Aorta (tissue), 5 donors: ENCODE results near the gene MARCHF5. TPM values are rescaled to one million over a fixed set of nuclear protein-coding genes. Genes with fewer than 3 reads are reported as not detected.
"Not testable (repeated sequence)": the region's sequence is repeated elsewhere in the genome, so short reads cannot be mapped to it uniquely, and the experiment has no call there.

Experiments
- ATAC-seq: fragments of 200-7000 bp; cut with Tn5 transposase; one replicate; pipeline ENCODE4 v1.9.1; 2022; ENCODE audit warnings: moderate library complexity; ENCODE audit not compliant: low FRiP score
- DNase-seq, 2 donors: peaks; one replicate each; pipeline ENCODE4 v3.0.0-alpha.2; 2020
- H3K27ac ChIP-seq, 2 donors: one replicate each; pipeline ENCODE4 v1.5.1; 2013; ENCODE audit warnings: low read length in 2 of 2, mild to moderate bottlenecking in 2 of 2, moderate library complexity in 2 of 2, control low read depth in 1 of 2, inconsistent platforms in 1 of 2, low read depth in 1 of 2
- H3K27me3 ChIP-seq, 2 donors: one replicate each; pipeline ENCODE4 v1.6.1; 2013; ENCODE audit warnings: control low read depth in 1 of 2, low read length in 1 of 2, mild to moderate bottlenecking in 1 of 2, moderate library complexity in 1 of 2; ENCODE audit not compliant: insufficient read depth in 2 of 2, control insufficient read depth in 1 of 2
- H3K36me3 ChIP-seq, 2 donors: one replicate each; pipeline ENCODE4 v1.6.1; 2013; ENCODE audit warnings: control low read depth in 1 of 2, low read length in 1 of 2, mild to moderate bottlenecking in 1 of 2; ENCODE audit not compliant: insufficient read depth in 2 of 2, control insufficient read depth in 1 of 2
- H3K4me1 ChIP-seq, 2 donors: one replicate each; pipeline ENCODE4 v1.6.1; 2013; ENCODE audit warnings: low read length in 2 of 2, control low read depth in 1 of 2, mild to moderate bottlenecking in 1 of 2, moderate library complexity in 1 of 2; ENCODE audit not compliant: insufficient read depth in 2 of 2, control insufficient read depth in 1 of 2
- H3K4me3 ChIP-seq, 2 donors: one replicate each; pipeline ENCODE4 v1.5.1; 2013; ENCODE audit warnings: low read length in 2 of 2, control low read depth in 1 of 2, mild to moderate bottlenecking in 1 of 2
- H3K9me3 ChIP-seq: one replicate; pipeline ENCODE4 v1.6.1; 2013; ENCODE audit warnings: mild to moderate bottlenecking, low read length; ENCODE audit not compliant: control insufficient read depth
- WGBS, 2 donors: extraction: QIAGEN DNeasy Blood & Tissue Kit; methylation state at CpG; one replicate each; pipeline ENCODE4 v1.1.7; 2013; 5-methylcytosine and 5-hydroxymethylcytosine counted together
- intact Hi-C, 2 donors: fragments of 100-400 bp; cut with DNase I; formaldehyde crosslinking; loops; one replicate each; pipeline versions ENCODE4 v1.14.2 to v1.15.0; 2022
- polyA plus RNA-seq, 2 donors: library from polyadenylated mRNA; stranded (reverse); fragments of 200-250 nt; gene quantifications; one replicate each; pipeline ENCODE4 v1.2.3, GENCODE V29; 2013
- total RNA-seq, 2 donors: library from RNA; stranded (reverse); fragmentation: NEBNext Ultra II Directional; extraction: Animal tissue kit (Norgen Biotek cat#: 25700); gene quantifications; one replicate each; pipeline ENCODE4 v1.2.1, GENCODE V29; 2021
- donor health status: healthy with polysubstance abuse.
- donor health status: Bipolar disorder and iron deficiency.
- donor health status: DM: no; HTN: no; CAD: no.
- donor health status: DM: no; HTN: no; CAD: no.
- donor health status: DM: yes; HTN: yes; CAD: no.

Gene MARCHF5
- total and polyA plus RNA-seq, 4 donors = 15.0 to 43.0 (median 29.6) TPM

GRCh38 chr10:92316610-92317009, 25.6 kb downstream of the MARCHF5 start:
- no peaks in the 10 kb centered on the region for H3K4me1 ChIP-seq
- DNase-seq (no peak), ATAC-seq (no peak)
- no peak overlapping the region for H3K4me3 ChIP-seq
- 81 to 85% methylated on average over 2 of the region's 2 CpGs for WGBS, 2 donors
- intact Hi-C loops = no loop called here
- H3K36me3 ChIP-seq = no peaks in the 10 kb centered on the region
- H3K27me3 ChIP-seq = no peaks in the 10 kb centered on the region
- no peak overlapping the region for H3K27ac ChIP-seq
- H3K9me3 ChIP-seq = no peaks in the 10 kb centered on the region

GRCh38 chr10:92323079-92323478, 32.1 kb downstream of the MARCHF5 start:
- no peaks in the 10 kb centered on the region for H3K9me3 ChIP-seq
- H3K36me3 ChIP-seq = no peaks in the 10 kb centered on the region
- ATAC-seq (no peak), DNase-seq (no peak)
- H3K27me3 ChIP-seq = no peaks in the 10 kb centered on the region
- peaks cover 0 to 1% of the 10 kb centered on the region in 2 donors for H3K4me1 ChIP-seq
- WGBS, 2 donors = 77 to 87% methylated on average over 2 of the region's 2 CpGs
- H3K4me3 ChIP-seq = no peak overlapping the region
- H3K27ac ChIP-seq = no peak overlapping the region
- intact Hi-C loops = no loop called here

- WGBS, 2 donors = 96% methylated on average over 3 of the region's 3 CpGs
- H3K4me1 ChIP-seq = peaks cover 0 to 1% of the 10 kb centered on the region in 2 donors
- no peaks in the 10 kb centered on the region for H3K36me3 ChIP-seq
- intact Hi-C loops = no loop called here
- H3K4me3 ChIP-seq = no peak overlapping the region
- no peaks in the 10 kb centered on the region for H3K27me3 ChIP-seq
- ATAC-seq (no peak), DNase-seq (no peak)
- no peak overlapping the region for H3K27ac ChIP-seq
- H3K9me3 ChIP-seq = no peaks in the 10 kb centered on the region
Observed at GRCh38 chr10:92327445-92328433, 36.8 kb downstream of the MARCHF5 start.

- Histone ChIP-seq H3K4me1 (peaks cover 0 to 1% of the 10 kb centered on the region in 2 donors), H3K27me3 (no peaks in the 10 kb centered on the region), H3K9me3 (no peaks in the 10 kb centered on the region), H3K36me3 (no peaks in the 10 kb centered on the region), H3K4me3 (no peak overlapping the region), H3K27ac (no peak overlapping the region)
- ATAC-seq (no peak), DNase-seq (no peak)
- intact Hi-C loops = no loop called here
Observed at GRCh38 chr10:92328993-92329392, 38.0 kb downstream of the MARCHF5 start.

- intact Hi-C loops, H3K27me3 ChIP-seq, H3K9me3 ChIP-seq, H3K27ac ChIP-seq, DNase-seq, ATAC-seq, H3K4me1 ChIP-seq, H3K4me3 ChIP-seq, H3K36me3 ChIP-seq: not testable (repeated sequence)
- 91 to 95% methylated on average over 6 of the region's 6 CpGs for WGBS, 2 donors
Observed at GRCh38 chr10:92329927-92330326, 39.0 kb downstream of the MARCHF5 start.

- ATAC-seq = no peak
- intact Hi-C loops = no loop called here
- WGBS, 2 donors = 93 to 96% methylated on average over 2 of the region's 2 CpGs
Observed at GRCh38 chr10:92342796-92343195, 51.8 kb downstream of the MARCHF5 start.

GRCh38 chr10:92345575-92345974, 54.6 kb downstream of the MARCHF5 start:
- intact Hi-C loops, H3K4me1 ChIP-seq, H3K27ac ChIP-seq, DNase-seq, ATAC-seq, H3K4me3 ChIP-seq, H3K36me3 ChIP-seq, H3K9me3 ChIP-seq, H3K27me3 ChIP-seq: not testable (repeated sequence)
- 97 to 100% methylated on average over 5 of the region's 5 CpGs for WGBS, 2 donors

More at GRCh38 chr10:92342796-92343195, 51.8 kb downstream of the MARCHF5 start:
- no peaks in the 10 kb centered on the region for H3K4me1 ChIP-seq
- no peaks in the 10 kb centered on the region for H3K27me3 ChIP-seq
- H3K9me3 ChIP-seq = no peaks in the 10 kb centered on the region
- H3K4me3 ChIP-seq = no peak overlapping the region
- H3K27ac ChIP-seq = no peak overlapping the region
- no peaks in the 10 kb centered on the region for H3K36me3 ChIP-seq
- DNase-seq = no peak

GRCh38 chr10:92347035-92347676, 56.2 kb downstream of the MARCHF5 start:
- H3K4me3 ChIP-seq, H3K27me3 ChIP-seq, ATAC-seq, H3K4me1 ChIP-seq, intact Hi-C loops, H3K36me3 ChIP-seq, DNase-seq, H3K9me3 ChIP-seq, H3K27ac ChIP-seq: not testable (repeated sequence)
- 94 to 95% methylated on average over 9 of the region's 9 CpGs for WGBS, 2 donors
